HepG2 (cell line): Measurements from ENCODE around the gene ZNF777. TPM values are rescaled to one million over a fixed set of nuclear protein-coding genes. Genes with fewer than 3 reads are reported as not detected.

Experiments used
- BCLAF1 ChIP-seq: fragments of 450-650 bp; IDR thresholded peaks from 2 replicates; pipeline ENCODE4 v1.6.1; 2017; ENCODE audit warnings: mild to moderate bottlenecking
- DPF2 ChIP-seq: sonication (generic); formaldehyde crosslinking; IDR thresholded peaks from 2 replicates; pipeline ENCODE4 v1.4.0; 2020; ENCODE audit warnings: mild to moderate bottlenecking, low read depth, missing genetic modification reagents, borderline replicate concordance
- GLMP ChIP-seq: sonication (generic); formaldehyde crosslinking; IDR thresholded peaks from 2 replicates; pipeline ENCODE4 v1.9.0; 2021; ENCODE audit warnings: missing genetic modification reagents, mild to moderate bottlenecking, borderline replicate concordance
- HCFC1 ChIP-seq: fragments of 150-350 bp; IDR thresholded peaks from 2 replicates; pipeline ENCODE4 v1.6.1; 2014; ENCODE audit warnings: low read depth, low read length
- ISL2 ChIP-seq: sonication (generic); formaldehyde crosslinking; IDR thresholded peaks from 2 replicates; pipeline ENCODE4 v1.5.0; 2020; ENCODE audit warnings: missing genetic modification reagents
- KMT2A ChIP-seq: sonication (generic); formaldehyde crosslinking; IDR thresholded peaks from 2 replicates; pipeline ENCODE4 v1.4.0; 2020; ENCODE audit warnings: missing genetic modification reagents
- MAZ ChIP-seq, 2 experiments: sonication (generic) in 1 of 2; formaldehyde crosslinking in 1 of 2; IDR thresholded peaks; 2 replicates each; pipeline versions ENCODE4 v1.5.0 to v1.6.1; 2012 to 2020; ENCODE audit warnings: low read depth in 2 of 2, mild to moderate bottlenecking in 2 of 2, borderline replicate concordance in 1 of 2, improper control_type of control experiment in 1 of 2, low read length in 1 of 2, missing genetic modification reagents in 1 of 2, moderate library complexity in 1 of 2
- MED1 ChIP-seq: sonication (generic); formaldehyde crosslinking; IDR thresholded peaks from 2 replicates; pipeline ENCODE4 v1.4.0; 2020; ENCODE audit warnings: missing genetic modification reagents
- NBN ChIP-seq: fragments of 450-650 bp; conservative IDR thresholded peaks from 2 replicates; pipeline ENCODE4 v1.6.1; 2017
- NR2F1 ChIP-seq, 2 experiments: fragments of 450-650 bp in 1 of 2; formaldehyde crosslinking in 1 of 2; IDR thresholded peaks; 2 replicates each; pipeline versions ENCODE4 v1.5.0 to v1.6.1; 2016 to 2020; ENCODE audit warnings: mild to moderate bottlenecking in 1 of 2, missing compliant biosample characterization in 1 of 2, missing genetic modification reagents in 1 of 2, moderate library complexity in 1 of 2
- POGZ ChIP-seq: sonication (generic); formaldehyde crosslinking; IDR thresholded peaks from 2 replicates; pipeline ENCODE4 v1.4.0; 2020; ENCODE audit warnings: mild to moderate bottlenecking, missing genetic modification reagents
- REPIN1 ChIP-seq: sonication (generic); formaldehyde crosslinking; IDR thresholded peaks from 2 replicates; pipeline ENCODE4 v1.8.0; 2022; ENCODE audit warnings: missing genetic modification reagents, low read depth, mild to moderate bottlenecking, borderline replicate concordance
- REST ChIP-seq, 2 experiments: IDR thresholded peaks; 2 replicates each; pipeline ENCODE4 v1.6.1; 2011 to 2012; ENCODE audit warnings: low read length in 2 of 2, borderline replicate concordance in 1 of 2, low read depth in 1 of 2, mild to moderate bottlenecking in 1 of 2, moderate library complexity in 1 of 2
- XBP1 ChIP-seq: sonication (generic); formaldehyde crosslinking; IDR thresholded peaks from 2 replicates; pipeline ENCODE4 v1.5.0; 2020; ENCODE audit warnings: missing genetic modification reagents
- ZNF121 ChIP-seq: sonication (generic); formaldehyde crosslinking; IDR thresholded peaks from 2 replicates; pipeline ENCODE4 v1.5.0; 2020; ENCODE audit warnings: mild to moderate bottlenecking, missing genetic modification reagents
- ZNF143 ChIP-seq: sonication (generic); formaldehyde crosslinking; IDR thresholded peaks from 2 replicates; pipeline ENCODE4 v1.4.0; 2020; ENCODE audit warnings: missing genetic modification reagents
- ZNF234 ChIP-seq: sonication (generic); formaldehyde crosslinking; conservative IDR thresholded peaks from 2 replicates; pipeline ENCODE4 v1.5.1; 2020; ENCODE audit warnings: mild to moderate bottlenecking, missing genetic modification reagents
- ZNF44 ChIP-seq: sonication (generic); formaldehyde crosslinking; IDR thresholded peaks from 2 replicates; pipeline ENCODE4 v1.5.1; 2020; ENCODE audit warnings: mild to moderate bottlenecking, missing genetic modification reagents
- ZNF639 ChIP-seq: conservative IDR thresholded peaks from 2 replicates; pipeline ENCODE4 v1.6.1; 2018; ENCODE audit warnings: missing genetic modification reagents
- ZNF737 ChIP-seq: sonication (generic); formaldehyde crosslinking; IDR thresholded peaks from 2 replicates; pipeline ENCODE4 v1.5.0; 2020; ENCODE audit warnings: missing genetic modification reagents, mild to moderate bottlenecking, borderline replicate concordance
- polyA plus RNA-seq, 8 experiments: library from polyadenylated mRNA; depleted of rRNA in 3 of 8; stranded (reverse) in 7 of 8; unstranded in 1 of 8; fragments of >200 nt; fragmentation: Illumina TruSeq in 4 of 8; extraction: Trizol in 4 of 8; gene quantifications; 2 replicates each; pipeline versions ENCODE4 v1.2.1 to v1.2.3, GENCODE V29; 2011 to 2016; ENCODE audit warnings: low read depth in 4 of 8, missing spikeins in 1 of 8, mixed read lengths in 1 of 8; ENCODE audit not compliant: insufficient read depth in 1 of 8
- total RNA-seq, 5 experiments: library from RNA; depleted of rRNA; stranded (reverse); fragments of >200 nt; fragmentation: Illumina TruSeq; extraction: Trizol; gene quantifications; 2 replicates each; pipeline ENCODE4 v1.2.3, GENCODE V29; 2016; ENCODE audit warnings: low read depth in 1 of 5

ZNF777 gene
- total and polyA plus RNA-seq, 2 of the 13 experiments (the other 11 are each of a cell fraction or from before 2014, with no cell fraction given) = 3.8 to 6.0 TPM

- TF ChIP-seq ZNF234 (CRISPR knock-in tag) = no peak
- 0 out of 2 replicates have a peak, but pooled peaks have one; percentile 25 for TF ChIP-seq ZNF639
- TF ChIP-seq MAZ (IDR thresholded peaks at IDR 0.05; ENCODE audit: borderline replicate concordance, low read depth, low read length) = peak; percentile 91; the same call in 1 of the 2 replicates
- TF ChIP-seq MAZ (CRISPR knock-in tag; IDR thresholded peaks at IDR 0.05; ENCODE audit: low read depth) = no peak; the same call in 1 of the 2 replicates
- no peak; the same call in 1 of the 2 replicates for TF ChIP-seq HCFC1
- TF ChIP-seq ZNF143 (CRISPR knock-in tag) = peak; percentile 73
- TF ChIP-seq NR2F1 (CRISPR knock-in tag; IDR thresholded peaks at IDR 0.05) = peak; percentile 26 to 74; a peak in 3 of 4 replicates
- 0 out of 2 replicates have a peak, but pooled peaks have one; percentile 6 for TF ChIP-seq MED1 (CRISPR knock-in tag)
- TF ChIP-seq ISL2 (CRISPR knock-in tag) = no peak
- TF ChIP-seq REPIN1 = 0 out of 2 replicates have a peak, but pooled peaks have one; percentile 17
- no peak for TF ChIP-seq ZNF44
- peak; percentile 61; the same call in 1 of the 2 replicates for TF ChIP-seq KMT2A (CRISPR knock-in tag)
- TF ChIP-seq ZNF737 = no peak
- TF ChIP-seq GLMP (CRISPR knock-in tag) = no peak
- no peak for TF ChIP-seq POGZ
- TF ChIP-seq NBN = no peak
- no peak for TF ChIP-seq DPF2 (CRISPR knock-in tag)
- TF ChIP-seq ZNF121 (CRISPR knock-in tag) = no peak
- no peak for TF ChIP-seq BCLAF1
- no peak for TF ChIP-seq REST (IDR thresholded peaks at IDR 0.05; ENCODE audit: borderline replicate concordance in 1 of 2, low read depth in 1 of 2, low read length in 2 of 2)
- TF ChIP-seq XBP1 (CRISPR knock-in tag) = no peak
Measured at GRCh38 chr7:149497467-149498261, 36.8 kb upstream of the ZNF777 start, which contains the start of gene ZNF746 (continued).
